Measurements from ENCODE around the gene SPTAN1.
A peak's percentile ranks its signal among the peaks of the same experiment; 100 is the strongest.
"Not testable (repeated sequence)": the region's sequence is repeated elsewhere in the genome, so short reads cannot be mapped to it uniquely, and the experiment has no call there.

Gene SPTAN1

DNA sequence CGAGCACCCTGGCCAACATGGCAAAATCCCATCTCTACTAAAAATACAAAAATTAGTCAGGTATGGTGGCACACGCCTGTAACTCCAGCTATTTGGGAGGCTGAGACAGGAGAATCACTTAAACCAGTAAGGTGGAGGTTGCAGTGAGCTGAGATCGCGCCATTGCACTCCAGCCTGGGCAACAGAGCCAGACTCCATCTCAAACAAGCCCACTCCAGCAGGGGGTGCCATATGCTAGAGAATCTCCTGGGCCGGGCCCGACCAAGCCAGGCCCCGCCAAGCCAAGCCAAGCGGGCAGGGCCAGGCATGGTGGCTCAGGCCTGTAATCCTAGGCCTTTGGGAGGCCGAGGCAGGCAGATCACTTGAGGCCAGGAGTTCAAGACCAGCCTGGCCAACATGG lies 95.8 kb downstream of the SPTAN1 start:
- peak; percentile 29 for TF ChIP-seq CTCF (IDR thresholded peaks at IDR 0.05; ENCODE audit: insufficient read depth, missing control alignments)
- not testable (repeated sequence) for FAIRE-seq
- peak; percentile 2 for DNase-seq (ENCODE audit: insufficient read length, low spot score)

DNA sequence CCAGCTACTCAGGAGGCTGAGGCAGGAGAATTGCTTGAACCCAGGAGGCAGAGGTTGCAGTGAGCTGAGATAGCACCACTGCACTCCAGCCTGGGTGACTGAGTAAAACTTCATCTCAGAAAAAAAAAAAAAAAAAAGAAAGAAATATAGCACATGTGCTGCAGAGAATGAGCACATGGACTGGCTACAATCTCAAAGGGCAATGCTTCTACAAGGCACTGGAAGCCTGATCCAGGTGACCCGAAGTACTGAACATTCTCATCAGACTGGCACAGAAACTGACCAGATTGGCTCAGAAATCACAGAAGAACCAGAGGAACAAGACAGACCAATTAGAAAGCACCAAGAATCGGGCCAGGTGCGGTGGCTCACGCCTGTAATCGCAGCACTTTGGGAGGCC lies 99.4 kb downstream of the SPTAN1 start:
- no peak for DNase-seq (ENCODE audit: insufficient read length, low spot score)
- no peak for TF ChIP-seq CTCF (IDR thresholded peaks at IDR 0.05; ENCODE audit: insufficient read depth, missing control alignments)
- no peak for FAIRE-seq

DNA sequence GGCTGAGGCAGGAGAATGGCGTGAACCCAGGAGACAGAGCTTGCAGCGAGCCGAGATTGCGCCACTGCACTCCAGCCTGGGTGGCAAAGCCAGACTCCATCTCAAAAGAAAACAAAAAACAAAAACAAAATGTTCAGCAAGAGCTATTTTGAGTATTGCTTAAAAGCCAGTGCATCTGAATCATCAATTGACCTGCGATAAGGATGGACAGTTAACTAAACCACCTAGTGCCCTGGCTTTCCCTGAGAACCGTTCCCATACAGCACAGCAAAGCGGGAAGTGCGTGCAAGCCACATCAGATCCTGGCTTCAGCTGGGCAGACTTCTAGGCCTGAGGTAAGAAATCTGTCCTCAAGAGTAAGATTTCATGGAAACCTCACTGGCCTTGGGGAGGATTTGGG lies 101.5 kb downstream of the SPTAN1 start:
- no peak for DNase-seq (ENCODE audit: insufficient read length, low spot score)
- TF ChIP-seq CTCF (IDR thresholded peaks at IDR 0.05; ENCODE audit: insufficient read depth, missing control alignments) = no peak
- no peak for FAIRE-seq

- no peak for FAIRE-seq
- no peak for TF ChIP-seq CTCF (IDR thresholded peaks at IDR 0.05; ENCODE audit: insufficient read depth, missing control alignments)
- DNase-seq (ENCODE audit: insufficient read length, low spot score) = no peak
These were observed 102.1 kb downstream of the SPTAN1 start for GRCh38 chr9:128654481-128654880.

DNA sequence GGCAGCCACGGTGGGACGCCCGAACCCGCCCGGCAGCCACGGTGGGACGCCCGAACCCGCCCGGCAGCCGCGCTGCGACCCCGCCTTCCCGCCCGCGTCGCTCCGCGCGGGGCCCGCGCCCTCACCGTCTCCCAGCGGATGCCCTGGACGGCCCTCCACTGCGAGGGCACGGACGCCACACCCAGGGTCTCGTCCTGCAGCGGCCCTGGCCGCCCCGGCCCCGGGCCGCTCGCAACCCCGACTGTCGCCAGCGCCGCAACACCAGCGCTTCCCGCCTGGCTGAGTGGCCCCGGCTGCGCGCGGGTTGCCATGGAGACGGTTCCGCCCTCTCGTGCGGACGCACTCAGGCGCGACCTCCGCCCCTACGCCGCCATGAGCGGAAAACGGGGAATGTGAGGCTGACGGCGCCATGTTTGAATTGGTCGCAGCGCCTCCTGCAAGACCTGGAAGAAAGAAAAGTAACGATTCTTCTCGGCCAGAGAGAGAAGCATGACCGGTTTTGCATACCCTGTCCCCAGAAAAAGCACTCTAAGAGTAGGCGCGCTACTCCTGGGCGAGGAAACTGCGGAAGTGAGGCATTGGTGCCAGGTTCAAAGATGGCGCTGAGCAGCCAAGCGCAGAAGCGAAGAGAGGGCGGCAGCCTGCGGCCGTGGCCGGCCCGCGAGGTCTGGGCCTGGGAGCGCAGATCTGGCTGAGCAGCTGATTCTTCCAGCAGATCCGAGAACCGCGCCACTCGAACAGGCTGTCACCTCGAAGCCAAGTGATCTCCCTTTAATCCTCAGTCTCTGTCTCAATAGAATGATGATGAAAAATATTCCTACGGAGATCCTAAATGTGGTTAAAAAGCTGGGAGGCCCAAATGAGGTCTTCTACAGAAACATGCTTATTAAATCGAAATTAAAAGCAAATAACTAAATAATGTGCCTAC lies 104.3 kb downstream of the SPTAN1 start, which contains the start of gene DYNC2I2:
Gene DYNC2I2, minus strand, starts transcription at position 432 of the 928 bp plus-strand sequence. Its CDS starts 121 bp downstream, at position 311.
- no peak for TF ChIP-seq CTCF (IDR thresholded peaks at IDR 0.05; ENCODE audit: insufficient read depth, missing control alignments)
- DNase-seq (ENCODE audit: insufficient read length, low spot score) (peak; percentile 95), FAIRE-seq (no peak)

- DNase-seq (ENCODE audit: insufficient read length, low spot score) (no peak), FAIRE-seq (no peak)
- TF ChIP-seq CTCF (IDR thresholded peaks at IDR 0.05; ENCODE audit: insufficient read depth, missing control alignments) = no peak
These were observed 104.9 kb downstream of the SPTAN1 start for GRCh38 chr9:128657344-128657704.

DNA sequence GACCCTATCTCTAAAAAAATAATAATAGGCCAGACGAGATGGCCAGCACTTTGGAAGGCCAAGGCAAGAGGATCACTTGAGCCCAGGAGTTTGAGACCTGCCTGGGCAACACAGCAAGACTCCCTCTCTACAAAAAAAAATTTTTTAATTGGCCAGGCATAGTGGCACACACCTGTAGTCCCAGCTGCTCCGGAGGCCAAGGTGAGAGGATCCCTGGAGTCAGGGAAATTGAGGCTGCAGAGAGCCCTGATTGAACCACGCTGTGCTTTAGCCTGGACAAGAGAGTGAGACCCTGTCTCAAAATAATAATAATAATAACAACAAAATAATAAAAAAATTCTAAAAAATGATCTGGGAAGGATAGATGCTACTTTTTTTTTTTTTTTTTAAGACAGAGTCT lies 105.4 kb downstream of the SPTAN1 start:
- FAIRE-seq = no peak
- DNase-seq (ENCODE audit: insufficient read length, low spot score) = no peak
- no peak for TF ChIP-seq CTCF (IDR thresholded peaks at IDR 0.05; ENCODE audit: insufficient read depth, missing control alignments)

GRCh38 chr9:128666481-128666941 lies 114.1 kb downstream of the SPTAN1 start:
- DNase-seq (ENCODE audit: insufficient read length, low spot score); FAIRE-seq: not testable (repeated sequence)

Measured in D721Med (cell line).